ENCODE measurements around the gene KLF7.
A peak's percentile ranks its signal among the peaks of the same experiment; 100 is the strongest.

KLF7 gene

GRCh38 chr2:207123335-207123744 lies 42.4 kb downstream of the KLF7 start:
- DNase-seq: no peak

- no peak for DNase-seq
These were observed 43.0 kb downstream of the KLF7 start for GRCh38 chr2:207122651-207123334.

GRCh38 chr2:207121784-207122183 lies 44.0 kb downstream of the KLF7 start:
- DNase-seq: no peak

GRCh38 chr2:207119048-207119447 lies 46.7 kb downstream of the KLF7 start:
- no peak for DNase-seq

- no peak for DNase-seq
These were observed 48.1 kb downstream of the KLF7 start for GRCh38 chr2:207117668-207118067.

- DNase-seq: no peak
These were observed 49.9 kb downstream of the KLF7 start for GRCh38 chr2:207115715-207116364.

GRCh38 chr2:207113414-207113813 lies 52.3 kb downstream of the KLF7 start:
- DNase-seq: no peak

- no peak for DNase-seq
These were observed 53.0 kb downstream of the KLF7 start for GRCh38 chr2:207112785-207113184.

GRCh38 chr2:207112383-207112782 lies 53.4 kb downstream of the KLF7 start:
- DNase-seq: no peak

- no peak for DNase-seq
These were observed 54.0 kb downstream of the KLF7 start for GRCh38 chr2:207111757-207112156.

GRCh38 chr2:207110715-207111114 lies 55.0 kb downstream of the KLF7 start:
- DNase-seq: no peak

GRCh38 chr2:207110310-207110709 lies 55.4 kb downstream of the KLF7 start:
- no peak for DNase-seq

- no peak for DNase-seq
These were observed 56.0 kb downstream of the KLF7 start for GRCh38 chr2:207109768-207110167.

- DNase-seq: no peak
These were observed 57.3 kb downstream of the KLF7 start for GRCh38 chr2:207108440-207108839.

- DNase-seq: peak; percentile 50
These were observed 58.2 kb downstream of the KLF7 start for GRCh38 chr2:207107551-207107950.

- no peak for DNase-seq
These were observed 58.6 kb downstream of the KLF7 start for GRCh38 chr2:207107131-207107530.

GRCh38 chr2:207103132-207103531 lies 62.6 kb downstream of the KLF7 start:
- DNase-seq: no peak

GRCh38 chr2:207101984-207102383 lies 63.8 kb downstream of the KLF7 start:
- no peak for DNase-seq

GRCh38 chr2:207097278-207097677 lies 68.5 kb downstream of the KLF7 start:
- DNase-seq: no peak

GRCh38 chr2:207095963-207096362 lies 69.8 kb downstream of the KLF7 start:
- no peak for DNase-seq

GRCh38 chr2:207093234-207093633 lies 72.5 kb downstream of the KLF7 start:
- no peak for DNase-seq

- no peak for DNase-seq
These were observed 72.9 kb downstream of the KLF7 start for GRCh38 chr2:207092818-207093217.

GRCh38 chr2:207091928-207092327 lies 73.8 kb downstream of the KLF7 start:
- DNase-seq: no peak

GRCh38 chr2:207091176-207091575 lies 74.6 kb downstream of the KLF7 start:
- peak; percentile 19 for DNase-seq

- DNase-seq: no peak
These were observed 75.4 kb downstream of the KLF7 start for GRCh38 chr2:207090389-207090788.

Data from hematopoietic multipotent progenitor cell treated with erythropoietin and hydrocortisone succinate and interleukin-3 and kit ligand, for 8 days (in vitro differentiated cells).